Measurements from ENCODE around the gene SMYD5. TPM values are rescaled to one million over a fixed set of nuclear protein-coding genes. Genes with fewer than 3 reads are reported as not detected.
"Not testable (repeated sequence)": the region's sequence is repeated elsewhere in the genome, so short reads cannot be mapped to it uniquely, and the experiment has no call there.

Gene SMYD5
- 10 to 100 TPM in 5 of 6 donors, 1 to 10 TPM in 1; 4.9 to 29.2 (median 20.9) TPM for polyA plus RNA-seq (ENCODE audit: low read depth in 6 of 6)

DNA sequence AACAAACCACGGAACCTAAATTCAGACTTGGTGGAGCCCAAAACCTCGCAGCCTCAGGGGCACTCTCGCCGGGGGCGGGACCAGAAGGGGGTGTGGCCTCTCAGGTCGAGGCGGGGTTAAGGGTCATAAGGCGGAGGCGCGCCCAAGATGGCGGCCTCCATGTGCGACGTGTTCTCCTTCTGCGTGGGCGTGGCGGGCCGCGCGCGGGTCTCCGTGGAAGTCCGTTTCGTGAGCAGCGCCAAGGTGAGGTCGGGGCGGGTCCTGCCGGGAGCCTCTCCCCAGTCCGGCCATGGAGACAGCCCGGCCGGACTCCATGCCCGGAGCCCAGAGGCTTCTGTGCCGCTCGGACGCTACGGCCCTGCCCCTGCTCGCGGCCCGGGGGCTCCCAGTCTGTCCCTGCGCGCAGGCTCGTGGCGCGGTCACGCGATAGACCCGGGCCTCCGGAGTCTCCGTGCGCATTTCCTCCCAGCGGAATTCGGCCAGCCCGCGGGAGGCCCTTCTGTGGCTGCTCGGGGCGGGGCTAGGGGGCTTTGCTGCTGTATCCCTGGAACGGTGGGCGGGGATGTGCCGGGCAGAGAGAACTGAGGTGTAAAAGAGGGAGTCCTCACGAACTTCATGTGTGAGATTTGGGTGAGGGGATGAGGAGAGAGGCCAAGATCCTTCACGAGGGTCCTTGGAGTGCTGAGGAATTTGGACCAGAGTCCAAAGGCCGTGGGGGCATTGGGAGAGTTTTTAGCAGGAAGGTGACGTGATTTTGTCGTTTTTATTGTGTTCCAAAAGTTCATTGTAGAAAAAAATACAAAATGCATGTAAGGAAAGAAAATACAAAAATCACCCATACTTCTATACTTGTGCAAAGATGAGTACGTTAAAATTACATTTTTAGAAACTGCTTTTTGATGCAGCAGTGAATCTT lies at the start of gene SMYD5:
Gene SMYD5 (plus strand): TSS at position 126 of the 916 bp plus-strand sequence. CDS start 22 bp downstream, at position 148.
- H3K4me1 Mint-ChIP-seq, result peaks cover 26 to 44% (median 32%) of the 10 kb centered on the region in 3 donors
- peak within 1 kb of the TSS; percentile 91 to 96 (median 94) for H3K27ac Mint-ChIP-seq
- peak; percentile 94 to 95 for ATAC-seq (ENCODE audit: low read depth in 2 of 2)
- H3K9me3 Mint-ChIP-seq, result no peaks in the 10 kb centered on the region
- peaks cover 9 to 11% (median 10%) of the 10 kb centered on the region in 3 donors for H3K27me3 Mint-ChIP-seq
- peak; percentile 88 for DNase-seq
- peak within 1 kb of the TSS; percentile 89 to 97 (median 94) for H3K4me3 Mint-ChIP-seq
- H3K36me3 Mint-ChIP-seq, result no peaks in the 10 kb centered on the region

- not testable (repeated sequence) for DNase-seq; H3K36me3 Mint-ChIP-seq; H3K27ac Mint-ChIP-seq; H3K9me3 Mint-ChIP-seq; H3K4me3 Mint-ChIP-seq; ATAC-seq (ENCODE audit: low read depth in 2 of 2); H3K4me1 Mint-ChIP-seq
- peaks cover 4 to 36% (median 24%) of the 10 kb centered on the region in 3 donors for H3K27me3 Mint-ChIP-seq
Observed at GRCh38 chr2:73165978-73166377, 48.1 kb upstream of the SMYD5 start.

DNA sequence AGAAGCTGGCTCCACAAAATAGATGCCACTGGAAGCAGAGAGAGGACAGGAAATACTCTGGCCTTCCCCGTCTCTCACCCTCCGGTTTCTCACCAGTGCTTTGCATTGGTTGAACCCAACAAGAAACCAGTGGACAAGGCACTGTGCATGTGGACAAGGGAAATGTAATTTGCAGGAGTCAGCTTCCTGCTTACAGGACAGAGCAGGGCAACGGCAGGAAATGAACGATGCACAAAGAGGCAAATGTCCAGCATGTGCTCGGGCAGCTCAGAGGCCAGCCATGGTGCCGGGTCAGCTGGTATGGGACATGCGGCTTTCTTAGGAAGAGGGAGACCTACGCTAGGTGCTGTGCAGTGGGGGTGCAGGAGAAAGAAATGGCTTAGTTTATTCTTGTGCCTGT lies 47.2 kb upstream of the SMYD5 start:
- H3K27ac Mint-ChIP-seq; H3K9me3 Mint-ChIP-seq; ATAC-seq (ENCODE audit: low read depth in 2 of 2); H3K36me3 Mint-ChIP-seq; DNase-seq; H3K4me1 Mint-ChIP-seq; H3K4me3 Mint-ChIP-seq: not testable (repeated sequence)
- H3K27me3 Mint-ChIP-seq, result peaks cover 0 to 31% (median 25%) of the 10 kb centered on the region in 3 donors

GRCh38 chr2:73168348-73168747 lies 45.7 kb upstream of the SMYD5 start:
- not testable (repeated sequence) for H3K27ac Mint-ChIP-seq; H3K9me3 Mint-ChIP-seq; DNase-seq; H3K4me3 Mint-ChIP-seq; H3K36me3 Mint-ChIP-seq; ATAC-seq (ENCODE audit: low read depth in 2 of 2); H3K4me1 Mint-ChIP-seq
- H3K27me3 Mint-ChIP-seq, result peaks cover 8 to 35% (median 32%) of the 10 kb centered on the region in 3 donors

DNA sequence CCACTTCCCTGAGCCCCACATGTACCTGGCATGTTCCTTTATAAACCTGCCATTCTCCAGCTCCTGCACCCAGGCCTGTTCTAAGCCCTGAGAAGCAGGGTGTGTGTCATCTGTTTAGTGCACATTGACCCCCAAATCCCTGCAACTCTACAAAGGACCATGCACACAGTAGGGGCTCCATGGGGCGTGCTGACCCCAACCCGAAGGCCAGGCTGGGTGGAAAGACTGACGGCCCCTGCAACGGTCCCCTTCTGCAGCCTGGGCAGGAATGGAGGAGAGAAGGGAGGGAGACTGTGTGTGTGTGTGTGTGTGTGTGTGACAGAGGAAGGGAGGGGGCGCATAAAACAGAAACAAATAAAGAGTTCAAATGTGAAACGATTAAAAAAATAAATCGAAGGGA lies 43.7 kb upstream of the SMYD5 start:
- not testable (repeated sequence) for H3K4me3 Mint-ChIP-seq; H3K4me1 Mint-ChIP-seq; H3K36me3 Mint-ChIP-seq; H3K27ac Mint-ChIP-seq; H3K9me3 Mint-ChIP-seq; DNase-seq; ATAC-seq (ENCODE audit: low read depth in 2 of 2)
- H3K27me3 Mint-ChIP-seq, result peaks cover 23 to 53% (median 43%) of the 10 kb centered on the region in 3 donors

DNA sequence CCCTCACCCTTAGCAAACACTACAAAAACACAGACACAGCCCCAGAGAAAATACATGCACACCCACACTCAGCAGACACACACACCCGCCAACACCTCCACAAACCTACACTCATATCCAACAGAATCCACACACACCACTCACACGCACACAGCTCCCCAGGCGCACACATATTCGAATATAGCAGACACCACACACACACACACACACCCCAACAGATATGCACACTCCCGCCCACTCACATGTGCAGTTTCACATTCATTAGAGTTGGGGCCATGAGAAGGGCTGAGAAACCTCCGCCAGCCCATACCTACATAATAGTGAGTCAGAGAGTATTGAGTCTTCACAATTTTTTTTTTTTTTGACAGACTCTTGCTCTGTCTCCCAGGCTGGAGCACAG lies 41.1 kb upstream of the SMYD5 start:
- peaks cover 13 to 26% (median 19%) of the 10 kb centered on the region in 3 donors for H3K4me1 Mint-ChIP-seq
- no peak overlapping the region for H3K4me3 Mint-ChIP-seq
- H3K36me3 Mint-ChIP-seq, result no peaks in the 10 kb centered on the region
- no peak for DNase-seq
- H3K27ac Mint-ChIP-seq, result no peak overlapping the region
- no peak for ATAC-seq (ENCODE audit: low read depth in 2 of 2)
- H3K27me3 Mint-ChIP-seq, result peaks cover 34 to 69% (median 60%) of the 10 kb centered on the region in 3 donors
- H3K9me3 Mint-ChIP-seq, result no peaks in the 10 kb centered on the region

- H3K4me3 Mint-ChIP-seq, result peak overlapping the region in 2 of 8 donors; percentile 11 to 30
- no peak for DNase-seq
- no peaks in the 10 kb centered on the region for H3K36me3 Mint-ChIP-seq
- no peaks in the 10 kb centered on the region for H3K9me3 Mint-ChIP-seq
- H3K4me1 Mint-ChIP-seq, result peaks cover 13 to 26% (median 19%) of the 10 kb centered on the region in 3 donors
- H3K27me3 Mint-ChIP-seq, result peaks cover 34 to 69% (median 61%) of the 10 kb centered on the region in 3 donors
- no peak overlapping the region for H3K27ac Mint-ChIP-seq
- no peak for ATAC-seq (ENCODE audit: low read depth in 2 of 2)
Observed at GRCh38 chr2:73173781-73174180, 40.3 kb upstream of the SMYD5 start.

DNA sequence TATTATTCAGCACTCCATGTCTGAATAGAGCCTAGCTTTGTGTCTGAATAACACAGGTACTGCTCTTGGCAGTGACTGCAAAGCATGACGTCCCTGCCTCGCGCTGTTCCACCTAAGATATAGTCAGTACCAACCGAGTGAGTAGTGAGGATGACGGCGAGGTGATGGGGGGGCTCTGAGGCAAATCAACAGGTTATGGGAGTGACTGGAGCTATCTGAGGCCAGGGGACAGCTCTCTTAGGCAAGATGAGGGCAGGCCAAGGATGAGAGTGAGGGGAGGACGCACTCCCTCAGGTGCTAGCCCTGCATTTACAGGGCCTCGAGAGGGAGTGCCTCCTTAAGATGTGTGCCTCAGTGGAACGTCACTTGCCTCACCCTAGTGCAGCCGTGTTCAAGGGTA lies 39.8 kb upstream of the SMYD5 start:
- H3K36me3 Mint-ChIP-seq, result no peaks in the 10 kb centered on the region
- peaks cover 13 to 26% (median 19%) of the 10 kb centered on the region in 3 donors for H3K4me1 Mint-ChIP-seq
- H3K27ac Mint-ChIP-seq, result no peak overlapping the region
- H3K4me3 Mint-ChIP-seq, result peak overlapping the region in 3 of 8 donors; percentile 48 to 71 (median 58)
- H3K27me3 Mint-ChIP-seq, result peaks cover 34 to 67% (median 58%) of the 10 kb centered on the region in 3 donors
- no peaks in the 10 kb centered on the region for H3K9me3 Mint-ChIP-seq
- DNase-seq, result no peak
- no peak for ATAC-seq (ENCODE audit: low read depth in 2 of 2)

- no peaks in the 10 kb centered on the region for H3K36me3 Mint-ChIP-seq
- H3K4me1 Mint-ChIP-seq, result peaks cover 13 to 26% (median 19%) of the 10 kb centered on the region in 3 donors
- peak overlapping the region; percentile 27 to 90 (median 68) for H3K4me3 Mint-ChIP-seq
- no peak for ATAC-seq (ENCODE audit: low read depth in 2 of 2)
- H3K27ac Mint-ChIP-seq, result peak overlapping the region in 1 of 6 donors; percentile 61
- DNase-seq, result no peak
- no peaks in the 10 kb centered on the region for H3K9me3 Mint-ChIP-seq
- peaks cover 39 to 73% (median 63%) of the 10 kb centered on the region in 3 donors for H3K27me3 Mint-ChIP-seq
Observed at GRCh38 chr2:73174941-73175662, 38.9 kb upstream of the SMYD5 start.

GRCh38 chr2:73175663-73176204 lies 38.3 kb upstream of the SMYD5 start:
- no peaks in the 10 kb centered on the region for H3K9me3 Mint-ChIP-seq
- ATAC-seq (ENCODE audit: low read depth in 2 of 2), result peak; percentile 58 to 60
- no peak overlapping the region for H3K27ac Mint-ChIP-seq
- H3K36me3 Mint-ChIP-seq, result no peaks in the 10 kb centered on the region
- peaks cover 13 to 26% (median 19%) of the 10 kb centered on the region in 3 donors for H3K4me1 Mint-ChIP-seq
- H3K4me3 Mint-ChIP-seq, result peak overlapping the region; percentile 70 to 95 (median 92)
- peaks cover 44 to 79% (median 67%) of the 10 kb centered on the region in 3 donors for H3K27me3 Mint-ChIP-seq
- DNase-seq, result peak; percentile 65

DNA sequence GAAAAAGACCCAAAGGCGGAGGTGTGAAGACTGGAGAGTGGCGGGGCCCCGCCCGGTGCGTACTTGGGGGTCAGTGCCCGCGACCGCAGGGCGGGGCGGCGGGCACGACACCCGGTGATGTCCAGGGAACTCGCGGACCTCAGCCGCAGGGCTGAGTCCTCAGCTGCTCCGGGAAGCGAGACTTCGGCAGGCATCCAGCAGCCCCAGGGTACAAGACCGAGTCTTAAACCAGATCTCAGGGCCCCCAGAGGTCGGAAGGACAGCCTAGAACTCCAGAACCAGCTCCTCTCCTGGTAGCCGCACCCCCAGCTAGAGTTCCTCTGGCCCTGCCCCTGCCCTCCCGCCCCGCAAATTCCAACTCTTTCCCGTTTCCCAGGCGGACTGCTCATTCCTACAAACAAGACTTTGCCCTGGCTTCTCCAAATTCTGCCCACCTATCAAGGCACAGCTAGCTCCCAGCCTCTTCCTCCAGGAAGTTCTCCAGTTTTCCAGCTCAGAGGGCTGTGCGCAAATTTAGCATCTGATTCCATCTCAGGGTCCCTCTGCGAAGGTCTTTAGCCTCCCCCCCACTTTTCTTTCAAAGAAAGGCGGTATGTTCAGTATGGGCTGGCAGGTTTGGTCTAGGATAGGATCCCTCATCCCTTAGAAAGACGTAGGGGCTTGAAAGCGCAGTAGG lies 37.7 kb upstream of the SMYD5 start:
- Mint-ChIP-seq H3K27ac (peak overlapping the region in 3 of 6 donors; percentile 27 to 80 (median 42)), H3K9me3 (no peaks in the 10 kb centered on the region), H3K36me3 (no peaks in the 10 kb centered on the region), H3K27me3 (peaks cover 50 to 85% (median 67%) of the 10 kb centered on the region in 3 donors), H3K4me1 (peaks cover 13 to 26% (median 19%) of the 10 kb centered on the region in 3 donors), H3K4me3 (peak overlapping the region; percentile 78 to 95 (median 92))
- no peak for DNase-seq
- ATAC-seq (ENCODE audit: low read depth in 2 of 2), result no peak

DNA sequence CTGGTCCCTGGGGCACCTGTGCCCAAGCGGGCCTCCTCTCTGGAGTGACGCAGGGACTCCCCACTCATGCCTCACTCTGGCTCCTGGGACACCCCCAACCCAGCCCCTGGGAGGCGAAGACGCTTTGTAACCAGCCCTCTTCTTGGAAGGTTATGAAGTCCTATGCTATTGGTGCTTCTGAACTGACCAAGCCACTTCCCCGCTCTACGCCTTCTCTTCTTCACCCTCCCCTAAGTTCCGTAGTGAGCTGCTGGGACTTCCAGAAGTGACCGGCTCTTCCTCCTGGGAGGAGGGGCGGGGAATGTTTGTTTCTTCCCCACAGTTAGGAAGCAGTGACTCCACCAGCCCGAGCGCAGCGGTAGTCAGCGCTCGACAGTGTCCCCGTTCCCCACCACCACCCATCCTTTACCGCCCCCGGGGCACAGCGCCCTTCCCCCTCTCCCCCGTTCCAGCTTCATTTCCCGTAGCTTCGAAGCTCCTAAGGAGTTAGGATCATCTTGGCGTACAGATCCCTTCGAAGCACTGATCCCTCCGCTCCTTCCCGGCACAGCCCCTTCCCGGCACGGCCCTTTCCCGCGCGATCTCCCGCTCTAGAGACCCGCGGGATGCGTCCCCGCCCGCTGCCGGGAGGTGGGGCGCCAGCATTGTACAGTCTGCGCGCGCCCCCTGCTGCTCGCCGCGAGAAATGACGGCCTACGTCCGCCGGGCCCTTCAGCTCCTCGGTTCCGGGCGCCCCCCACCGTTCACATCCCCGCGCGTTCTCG lies 37.0 kb upstream of the SMYD5 start:
- peak overlapping the region; percentile 78 to 95 (median 94) for H3K4me3 Mint-ChIP-seq
- H3K27me3 Mint-ChIP-seq, result peaks cover 50 to 86% (median 63%) of the 10 kb centered on the region in 3 donors
- H3K9me3 Mint-ChIP-seq, result no peaks in the 10 kb centered on the region
- DNase-seq (peak; percentile 84), ATAC-seq (ENCODE audit: low read depth in 2 of 2) (peak; percentile 80 to 84)
- H3K36me3 Mint-ChIP-seq, result no peaks in the 10 kb centered on the region
- peak overlapping the region in 4 of 6 donors; percentile 50 to 90 (median 84) for H3K27ac Mint-ChIP-seq
- peaks cover 13 to 26% (median 19%) of the 10 kb centered on the region in 3 donors for H3K4me1 Mint-ChIP-seq

All from naive B cell (primary cell).